HepG2 (cell line): ENCODE data around the gene RIOK3. TPM values are rescaled to one million over a fixed set of nuclear protein-coding genes. Genes with fewer than 3 reads are reported as not detected.
A peak's percentile ranks its signal among the peaks of the same experiment; 100 is the strongest.

Source experiments
- ARID4A ChIP-seq: sonication (generic); formaldehyde crosslinking; IDR thresholded peaks from 2 replicates; pipeline ENCODE4 v1.5.0; 2020; ENCODE audit warnings: mild to moderate bottlenecking, missing genetic modification reagents, borderline replicate concordance
- ATF1 ChIP-seq: IDR thresholded peaks from 2 replicates; pipeline ENCODE4 v1.6.1; 2016; ENCODE audit warnings: mild to moderate bottlenecking, control low read depth
- DDIT3 ChIP-seq: sonication (generic); formaldehyde crosslinking; IDR thresholded peaks from 2 replicates; pipeline ENCODE4 v1.4.0; 2020; ENCODE audit warnings: mild to moderate bottlenecking, missing genetic modification reagents
- FOXP4 ChIP-seq: sonication (generic); formaldehyde crosslinking; IDR thresholded peaks from 2 replicates; pipeline ENCODE4 v1.4.0; 2020; ENCODE audit warnings: missing genetic modification reagents
- HMGXB4 ChIP-seq, 2 experiments: sonication (generic) in 1 of 2; formaldehyde crosslinking in 1 of 2; IDR thresholded peaks; 2 replicates each; pipeline versions ENCODE4 v1.4.0 to v1.6.1; 2018 to 2020; ENCODE audit warnings: missing genetic modification reagents in 2 of 2, borderline replicate concordance in 1 of 2, low read depth in 1 of 2, mild to moderate bottlenecking in 1 of 2, missing biosample characterization in 1 of 2
- HOXA7 ChIP-seq: sonication (generic); formaldehyde crosslinking; IDR thresholded peaks from 2 replicates; pipeline ENCODE4 v1.8.1; 2022; ENCODE audit warnings: mild to moderate bottlenecking, missing genetic modification reagents, moderate library complexity
- IKZF4 ChIP-seq: sonication (generic); formaldehyde crosslinking; IDR thresholded peaks from 2 replicates; pipeline ENCODE4 v1.5.1; 2020; ENCODE audit warnings: borderline replicate concordance, mild to moderate bottlenecking, low read depth, missing genetic modification reagents; ENCODE audit errors: not compliant biosample characterization
- NFIC ChIP-seq: IDR thresholded peaks from 2 replicates; pipeline ENCODE4 v1.6.1; 2012; ENCODE audit warnings: mild to moderate bottlenecking, low read length, inconsistent platforms
- PITX1 ChIP-seq: sonication (generic); formaldehyde crosslinking; IDR thresholded peaks from 2 replicates; pipeline ENCODE4 v1.5.1; 2020; ENCODE audit warnings: mild to moderate bottlenecking, missing genetic modification reagents
- RFX5 ChIP-seq: IDR thresholded peaks from 2 replicates; pipeline ENCODE4 v1.6.1; 2011; ENCODE audit warnings: low read depth, low read length, improper control_type of control experiment
- SKI ChIP-seq: fragments of 450-650 bp; IDR thresholded peaks from one replicate; pipeline ENCODE4 v1.6.1; 2018; ENCODE audit warnings: mild to moderate bottlenecking; ENCODE audit not compliant: partially characterized antibody
- ZBTB10 ChIP-seq: sonication (generic); formaldehyde crosslinking; IDR thresholded peaks from 2 replicates; pipeline ENCODE4 v1.4.0; 2020; ENCODE audit warnings: missing genetic modification reagents, borderline replicate concordance
- ZNF644 ChIP-seq: IDR thresholded peaks from 2 replicates; pipeline ENCODE4 v1.6.1; 2016; ENCODE audit warnings: low read depth
- ZNF713 ChIP-seq: sonication (generic); formaldehyde crosslinking; IDR thresholded peaks from 2 replicates; pipeline ENCODE4 v1.4.0; 2020; ENCODE audit warnings: mild to moderate bottlenecking, missing genetic modification reagents
- ZSCAN30 ChIP-seq: sonication (generic); formaldehyde crosslinking; IDR thresholded peaks from 2 replicates; pipeline ENCODE4 v1.5.0; 2020; ENCODE audit warnings: mild to moderate bottlenecking, missing genetic modification reagents
- polyA plus RNA-seq, 8 experiments: library from polyadenylated mRNA; depleted of rRNA in 3 of 8; stranded (reverse) in 7 of 8; unstranded in 1 of 8; fragments of >200 nt; fragmentation: Illumina TruSeq in 4 of 8; extraction: Trizol in 4 of 8; gene quantifications; 2 replicates each; pipeline versions ENCODE4 v1.2.1 to v1.2.3, GENCODE V29; 2011 to 2016; ENCODE audit warnings: low read depth in 4 of 8, missing spikeins in 1 of 8, mixed read lengths in 1 of 8; ENCODE audit not compliant: insufficient read depth in 1 of 8
- total RNA-seq, 5 experiments: library from RNA; depleted of rRNA; stranded (reverse); fragments of >200 nt; fragmentation: Illumina TruSeq; extraction: Trizol; gene quantifications; 2 replicates each; pipeline ENCODE4 v1.2.3, GENCODE V29; 2016; ENCODE audit warnings: low read depth in 1 of 5

The RIOK3 gene
- total and polyA plus RNA-seq, 2 of the 13 experiments (the other 11 are each of a cell fraction or from before 2014, with no cell fraction given): 26.7 to 36.0 TPM

GRCh38 chr18:23487738-23488570, 34.9 kb downstream of the RIOK3 start (continued):
- peak; percentile 80 for TF ChIP-seq ZBTB10
- no peak for TF ChIP-seq HOXA7 (CRISPR knock-in tag)
- TF ChIP-seq HMGXB4 (CRISPR knock-in tag; IDR thresholded peaks at IDR 0.05; ENCODE audit: borderline replicate concordance in 1 of 2, low read depth in 1 of 2): peak; percentile 19 to 28; a peak in 2 of 4 replicates
- TF ChIP-seq ATF1 (CRISPR knock-in tag): no peak
- no peak for TF ChIP-seq SKI
- TF ChIP-seq PITX1 (CRISPR knock-in tag): peak; percentile 73; the same call in 1 of the 2 replicates
- no peak for TF ChIP-seq ZNF713 (CRISPR knock-in tag)
- TF ChIP-seq RFX5: no peak
- TF ChIP-seq ARID4A (CRISPR knock-in tag): no peak; the same call in 1 of the 2 replicates
- no peak for TF ChIP-seq IKZF4 (CRISPR knock-in tag)
- TF ChIP-seq DDIT3 (CRISPR knock-in tag): no peak
- TF ChIP-seq FOXP4 (CRISPR knock-in tag): peak; percentile 49; the same call in 1 of the 2 replicates
- no peak for TF ChIP-seq NFIC
- TF ChIP-seq ZNF644 (CRISPR knock-in tag): no peak
- no peak for TF ChIP-seq ZSCAN30 (CRISPR knock-in tag)
